Naive B cell (primary cell): ENCODE data around the gene UGT1A5. TPM values are rescaled to one million over a fixed set of nuclear protein-coding genes. Genes with fewer than 3 reads are reported as not detected.

ENCODE experiments used
- ATAC-seq, 2 donors: fragments of 150-1000 bp; cut with Tn5 transposase; 2 replicates each; pipeline ENCODE4 v1.10.0; 2021; ENCODE audit warnings: low read depth in 2 of 2, mild to moderate bottlenecking in 2 of 2, moderate library complexity in 2 of 2
- DNase-seq: peaks from one replicate; pipeline ENCODE4 v3.0.0; 2022
- H3K27ac Mint-ChIP-seq, 6 donors: one replicate each; pipeline ENCODE4 v1.8.0; 2020 to 2022; ENCODE audit warnings: mild to moderate bottlenecking in 6 of 6, mixed read lengths in 6 of 6, moderate library complexity in 5 of 6, inconsistent platforms in 2 of 6
- H3K27me3 Mint-ChIP-seq, 3 donors: one replicate each; pipeline ENCODE4 v1.8.0; 2021 to 2022; ENCODE audit warnings: mixed read lengths in 3 of 3, mild to moderate bottlenecking in 1 of 3
- H3K36me3 Mint-ChIP-seq, 2 donors: one replicate each; pipeline ENCODE4 v1.8.0; 2020 to 2022; ENCODE audit warnings: mixed read lengths in 2 of 2, inconsistent platforms in 1 of 2, mild to moderate bottlenecking in 1 of 2
- H3K4me1 Mint-ChIP-seq, 3 donors: one replicate each; pipeline ENCODE4 v1.8.0; 2020 to 2022; ENCODE audit warnings: mixed read lengths in 3 of 3, inconsistent platforms in 1 of 3, mild to moderate bottlenecking in 1 of 3, moderate library complexity in 1 of 3
- H3K4me3 Mint-ChIP-seq, 8 donors: one replicate each; pipeline ENCODE4 v1.8.0; 2020 to 2022; ENCODE audit warnings: mild to moderate bottlenecking in 8 of 8, mixed read lengths in 8 of 8, moderate library complexity in 8 of 8, inconsistent platforms in 2 of 8
- H3K9me3 Mint-ChIP-seq, 7 donors: one replicate each; pipeline ENCODE4 v1.8.0; 2020 to 2022; ENCODE audit warnings: mixed read lengths in 7 of 7, mild to moderate bottlenecking in 5 of 7, inconsistent platforms in 2 of 7, moderate library complexity in 1 of 7
- polyA plus RNA-seq, 6 donors: library from polyadenylated mRNA; unstranded; fragments of 300-500 nt; fragmentation: Illumina TruSeq; gene quantifications; one replicate each; pipeline ENCODE4 v1.2.3, GENCODE V29; 2021; ENCODE audit warnings: low read depth in 6 of 6

UGT1A5 gene
- polyA plus RNA-seq, 6 donors from 2014 or later = not detected

GRCh38 chr2:233789554-233789953 is 76.8 kb downstream of the UGT1A5 start:
- DNase-seq = no peak
- Mint-ChIP-seq H3K4me3 (no peak overlapping the region), H3K27ac (no peak overlapping the region), H3K9me3 (peaks cover 2 to 15% (median 8%) of the 10 kb centered on the region in 7 donors), H3K27me3 (peaks cover 5 to 37% (median 34%) of the 10 kb centered on the region in 3 donors), H3K36me3 (peaks cover 0 to 8% of the 10 kb centered on the region in 2 donors), H3K4me1 (peaks cover 0 to 12% (median 5%) of the 10 kb centered on the region in 3 donors)
- ATAC-seq = no peak

- DNase-seq = no peak
- no peak overlapping the region for H3K4me3 Mint-ChIP-seq
- H3K9me3 Mint-ChIP-seq = peaks cover 0 to 13% (median 1%) of the 10 kb centered on the region in 7 donors
- ATAC-seq = no peak
- peaks cover 0 to 34% (median 25%) of the 10 kb centered on the region in 3 donors for H3K27me3 Mint-ChIP-seq
- peaks cover 0 to 8% of the 10 kb centered on the region in 2 donors for H3K36me3 Mint-ChIP-seq
- H3K4me1 Mint-ChIP-seq = peaks cover 0 to 12% (median 5%) of the 10 kb centered on the region in 3 donors
- H3K27ac Mint-ChIP-seq = peak overlapping the region in 3 of 6 donors; percentile 5 to 46 (median 44)
Observed at GRCh38 chr2:233791151-233791882, 78.6 kb downstream of the UGT1A5 start.

GRCh38 chr2:233791883-233792329 is 79.2 kb downstream of the UGT1A5 start:
- peaks cover 0 to 34% (median 22%) of the 10 kb centered on the region in 3 donors for H3K27me3 Mint-ChIP-seq
- peaks cover 0 to 12% (median 5%) of the 10 kb centered on the region in 3 donors for H3K4me1 Mint-ChIP-seq
- DNase-seq (no peak), ATAC-seq (no peak)
- peaks cover 0 to 12% (median 0%) of the 10 kb centered on the region in 7 donors for H3K9me3 Mint-ChIP-seq
- peak overlapping the region in 1 of 8 donors; percentile 74 for H3K4me3 Mint-ChIP-seq
- no peak overlapping the region for H3K27ac Mint-ChIP-seq
- peaks cover 0 to 8% of the 10 kb centered on the region in 2 donors for H3K36me3 Mint-ChIP-seq

- Mint-ChIP-seq H3K9me3 (peaks cover 0 to 12% (median 0%) of the 10 kb centered on the region in 7 donors), H3K36me3 (peaks cover 0 to 8% of the 10 kb centered on the region in 2 donors), H3K27ac (no peak overlapping the region), H3K4me3 (no peak overlapping the region), H3K4me1 (peaks cover 0 to 12% (median 5%) of the 10 kb centered on the region in 3 donors), H3K27me3 (peaks cover 0 to 34% (median 22%) of the 10 kb centered on the region in 3 donors)
- ATAC-seq = no peak
- no peak for DNase-seq
Observed at GRCh38 chr2:233792720-233793119, 80.0 kb downstream of the UGT1A5 start.

- Mint-ChIP-seq H3K36me3 (peaks cover 0 to 8% of the 10 kb centered on the region in 2 donors), H3K27ac (no peak overlapping the region), H3K27me3 (peaks cover 0 to 40% (median 27%) of the 10 kb centered on the region in 3 donors), H3K9me3 (peaks cover 0 to 12% (median 0%) of the 10 kb centered on the region in 7 donors), H3K4me3 (no peak overlapping the region), H3K4me1 (peaks cover 0 to 12% (median 5%) of the 10 kb centered on the region in 3 donors)
- ATAC-seq (no peak), DNase-seq (no peak)
Observed at GRCh38 chr2:233793465-233794127, 80.9 kb downstream of the UGT1A5 start.

GRCh38 chr2:233794128-233794658 is 81.5 kb downstream of the UGT1A5 start:
- Mint-ChIP-seq H3K27me3 (peaks cover 0 to 40% (median 27%) of the 10 kb centered on the region in 3 donors), H3K9me3 (peaks cover 0 to 9% (median 0%) of the 10 kb centered on the region in 7 donors), H3K4me3 (no peak overlapping the region), H3K27ac (no peak overlapping the region), H3K4me1 (peaks cover 0 to 9% (median 2%) of the 10 kb centered on the region in 3 donors), H3K36me3 (peaks cover 0 to 8% of the 10 kb centered on the region in 2 donors)
- ATAC-seq = no peak
- DNase-seq = no peak

- Mint-ChIP-seq H3K27me3 (peaks cover 0 to 37% (median 25%) of the 10 kb centered on the region in 3 donors), H3K9me3 (peaks cover 0 to 3% (median 0%) of the 10 kb centered on the region in 7 donors), H3K36me3 (peaks cover 0 to 8% of the 10 kb centered on the region in 2 donors), H3K4me3 (no peak overlapping the region), H3K4me1 (peaks cover 0 to 4% (median 0%) of the 10 kb centered on the region in 3 donors), H3K27ac (no peak overlapping the region)
- ATAC-seq (no peak), DNase-seq (no peak)
Observed at GRCh38 chr2:233795735-233796171, 83.0 kb downstream of the UGT1A5 start.

GRCh38 chr2:233796254-233796653 is 83.5 kb downstream of the UGT1A5 start:
- DNase-seq = no peak
- peaks cover 0 to 8% of the 10 kb centered on the region in 2 donors for H3K36me3 Mint-ChIP-seq
- H3K27ac Mint-ChIP-seq = no peak overlapping the region
- peaks cover 0 to 32% (median 20%) of the 10 kb centered on the region in 3 donors for H3K27me3 Mint-ChIP-seq
- peaks cover 0 to 1% (median 0%) of the 10 kb centered on the region in 7 donors for H3K9me3 Mint-ChIP-seq
- no peak overlapping the region for H3K4me3 Mint-ChIP-seq
- H3K4me1 Mint-ChIP-seq = peaks cover 0 to 2% (median 0%) of the 10 kb centered on the region in 3 donors
- ATAC-seq = no peak

GRCh38 chr2:233798335-233799086 is 85.8 kb downstream of the UGT1A5 start:
- peaks cover 4 to 21% (median 20%) of the 10 kb centered on the region in 3 donors for H3K27me3 Mint-ChIP-seq
- no peaks in the 10 kb centered on the region for H3K36me3 Mint-ChIP-seq
- ATAC-seq (no peak), DNase-seq (no peak)
- H3K27ac Mint-ChIP-seq = peak overlapping the region in 2 of 6 donors; percentile 56 to 91
- peaks cover 0 to 1% (median 0%) of the 10 kb centered on the region in 7 donors for H3K9me3 Mint-ChIP-seq
- H3K4me1 Mint-ChIP-seq = peaks cover 0 to 4% (median 0%) of the 10 kb centered on the region in 3 donors
- no peak overlapping the region for H3K4me3 Mint-ChIP-seq

GRCh38 chr2:233799087-233799665 is 86.5 kb downstream of the UGT1A5 start:
- Mint-ChIP-seq H3K27me3 (peaks cover 4 to 25% (median 24%) of the 10 kb centered on the region in 3 donors), H3K4me1 (peaks cover 0 to 4% (median 0%) of the 10 kb centered on the region in 3 donors), H3K36me3 (no peaks in the 10 kb centered on the region), H3K27ac (no peak overlapping the region), H3K4me3 (no peak overlapping the region), H3K9me3 (peaks cover 0 to 1% (median 0%) of the 10 kb centered on the region in 7 donors)
- DNase-seq (no peak), ATAC-seq (no peak)

- Mint-ChIP-seq H3K4me1 (peaks cover 0 to 4% (median 0%) of the 10 kb centered on the region in 3 donors), H3K27me3 (peaks cover 4 to 31% (median 29%) of the 10 kb centered on the region in 3 donors), H3K36me3 (no peaks in the 10 kb centered on the region), H3K9me3 (peaks cover 0 to 1% (median 0%) of the 10 kb centered on the region in 7 donors), H3K27ac (no peak overlapping the region), H3K4me3 (no peak overlapping the region)
- DNase-seq = no peak
- no peak for ATAC-seq
Observed at GRCh38 chr2:233799716-233800115, 87.0 kb downstream of the UGT1A5 start.

GRCh38 chr2:233800208-233800607 is 87.5 kb downstream of the UGT1A5 start:
- Mint-ChIP-seq H3K27ac (peak overlapping the region in 1 of 6 donors; percentile 36), H3K4me1 (peaks cover 0 to 4% (median 0%) of the 10 kb centered on the region in 3 donors), H3K9me3 (peaks cover 0 to 1% (median 0%) of the 10 kb centered on the region in 7 donors), H3K4me3 (no peak overlapping the region), H3K27me3 (peaks cover 4 to 36% (median 32%) of the 10 kb centered on the region in 3 donors), H3K36me3 (no peaks in the 10 kb centered on the region)
- ATAC-seq = no peak
- no peak for DNase-seq
